Measurements from ENCODE around the gene ZNF593OS.

Gene ZNF593OS

GRCh38 chr1:26171084-26172072, at the start of gene ZNF593OS:
ZNF593OS (minus strand) TSS chr1:26171832; CDS start chr1:26171661, 171 bp downstream.
- DNase-seq (ENCODE audit: low spot score) = no peak

- DNase-seq (ENCODE audit: low spot score) = no peak
Measured at GRCh38 chr1:26221094-26221493, 49.5 kb upstream of the ZNF593OS start.

- no peak for DNase-seq (ENCODE audit: low spot score)
Measured at GRCh38 chr1:26220199-26220912, 48.7 kb upstream of the ZNF593OS start.

- DNase-seq (ENCODE audit: low spot score) = no peak
Measured at GRCh38 chr1:26218906-26219494, 47.4 kb upstream of the ZNF593OS start.

GRCh38 chr1:26215246-26215645, 43.6 kb upstream of the ZNF593OS start:
- DNase-seq (ENCODE audit: low spot score) = no peak

- DNase-seq (ENCODE audit: low spot score) = no peak
Measured at GRCh38 chr1:26213335-26213905, 41.8 kb upstream of the ZNF593OS start.

GRCh38 chr1:26212726-26213125, 41.1 kb upstream of the ZNF593OS start:
- DNase-seq (ENCODE audit: low spot score) = no peak

GRCh38 chr1:26210147-26210870, 38.7 kb upstream of the ZNF593OS start:
- DNase-seq (ENCODE audit: low spot score) = no peak

- no peak for DNase-seq (ENCODE audit: low spot score)
Measured at GRCh38 chr1:26203642-26204318, 32.1 kb upstream of the ZNF593OS start.

- DNase-seq (ENCODE audit: low spot score) = no peak
Measured at GRCh38 chr1:26200413-26200812, 28.8 kb upstream of the ZNF593OS start.

- no peak for DNase-seq (ENCODE audit: low spot score)
Measured at GRCh38 chr1:26197813-26198212, 26.2 kb upstream of the ZNF593OS start.

- no peak for DNase-seq (ENCODE audit: low spot score)
Measured at GRCh38 chr1:26197301-26197700, 25.7 kb upstream of the ZNF593OS start.

- DNase-seq (ENCODE audit: low spot score) = no peak
Measured at GRCh38 chr1:26195805-26196204, 24.2 kb upstream of the ZNF593OS start.

GRCh38 chr1:26191739-26192138, 20.1 kb upstream of the ZNF593OS start:
- DNase-seq (ENCODE audit: low spot score) = no peak

- DNase-seq (ENCODE audit: low spot score) = peak; percentile 35
Measured at GRCh38 chr1:26190373-26190987, 18.8 kb upstream of the ZNF593OS start, which contains the start of gene CATSPER4. CATSPER4 (plus strand) TSS chr1:26190602; CDS start chr1:26190628, 26 bp downstream.

- no peak for DNase-seq (ENCODE audit: low spot score)
Measured at GRCh38 chr1:26189751-26190275, 18.2 kb upstream of the ZNF593OS start.

- no peak for DNase-seq (ENCODE audit: low spot score)
Measured at GRCh38 chr1:26189331-26189730, 17.7 kb upstream of the ZNF593OS start.

- DNase-seq (ENCODE audit: low spot score) = no peak
Measured at GRCh38 chr1:26188477-26188876, 16.8 kb upstream of the ZNF593OS start.

- no peak for DNase-seq (ENCODE audit: low spot score)
Measured at GRCh38 chr1:26187882-26188281, 16.2 kb upstream of the ZNF593OS start.

- no peak for DNase-seq (ENCODE audit: low spot score)
Measured at GRCh38 chr1:26184883-26185282, 13.3 kb upstream of the ZNF593OS start.
